ENCODE measurements around the gene CAMK2G.
"Not testable (repeated sequence)": the region's sequence is repeated elsewhere in the genome, so short reads cannot be mapped to it uniquely, and the experiment has no call there.

DNA sequence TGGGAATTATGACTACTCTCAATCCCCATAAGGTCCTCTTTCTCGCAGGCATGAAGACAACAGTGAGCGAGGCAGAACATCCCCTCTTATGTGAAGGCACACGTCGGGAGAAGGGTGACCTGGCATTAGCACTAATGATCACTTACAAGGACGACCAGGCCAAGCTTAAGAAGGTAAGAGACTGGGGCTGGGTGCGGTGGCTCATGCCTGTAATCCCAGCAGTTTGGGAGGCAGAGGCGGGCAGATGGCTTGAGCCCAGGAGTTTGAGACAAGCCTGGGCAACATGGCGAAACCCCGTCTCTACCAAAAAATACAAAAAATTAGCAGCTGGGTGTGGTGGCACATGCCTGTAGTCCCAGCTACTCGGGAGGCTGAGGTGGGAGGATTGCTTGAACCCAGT is 78.9 kb downstream of the CAMK2G start:
- TF ChIP-seq, protein P1, sequence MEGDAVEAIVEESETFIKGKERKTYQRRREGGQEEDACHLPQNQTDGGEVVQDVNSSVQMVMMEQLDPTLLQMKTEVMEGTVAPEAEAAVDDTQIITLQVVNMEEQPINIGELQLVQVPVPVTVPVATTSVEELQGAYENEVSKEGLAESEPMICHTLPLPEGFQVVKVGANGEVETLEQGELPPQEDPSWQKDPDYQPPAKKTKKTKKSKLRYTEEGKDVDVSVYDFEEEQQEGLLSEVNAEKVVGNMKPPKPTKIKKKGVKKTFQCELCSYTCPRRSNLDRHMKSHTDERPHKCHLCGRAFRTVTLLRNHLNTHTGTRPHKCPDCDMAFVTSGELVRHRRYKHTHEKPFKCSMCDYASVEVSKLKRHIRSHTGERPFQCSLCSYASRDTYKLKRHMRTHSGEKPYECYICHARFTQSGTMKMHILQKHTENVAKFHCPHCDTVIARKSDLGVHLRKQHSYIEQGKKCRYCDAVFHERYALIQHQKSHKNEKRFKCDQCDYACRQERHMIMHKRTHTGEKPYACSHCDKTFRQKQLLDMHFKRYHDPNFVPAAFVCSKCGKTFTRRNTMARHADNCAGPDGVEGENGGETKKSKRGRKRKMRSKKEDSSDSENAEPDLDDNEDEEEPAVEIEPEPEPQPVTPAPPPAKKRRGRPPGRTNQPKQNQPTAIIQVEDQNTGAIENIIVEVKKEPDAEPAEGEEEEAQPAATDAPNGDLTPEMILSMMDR (IDR thresholded peaks at IDR 0.05), result not testable (repeated sequence)
- TF ChIP-seq POLR2A, EP300 (IDR thresholded peaks at IDR 0.05): not testable (repeated sequence)

Measured in ovary (tissue), 3 donors.